GM12801 (cell line): ENCODE measurements around the gene GSPT1.

Source experiments
- TF ChIP-seq, protein P1 (sequence below): IDR thresholded peaks from one replicate; pipeline ENCODE4 v1.5.1; 2011; ENCODE audit warnings: control low read depth; ENCODE audit not compliant: insufficient read length; ENCODE audit errors: extremely low read depth

The GSPT1 gene

DNA sequence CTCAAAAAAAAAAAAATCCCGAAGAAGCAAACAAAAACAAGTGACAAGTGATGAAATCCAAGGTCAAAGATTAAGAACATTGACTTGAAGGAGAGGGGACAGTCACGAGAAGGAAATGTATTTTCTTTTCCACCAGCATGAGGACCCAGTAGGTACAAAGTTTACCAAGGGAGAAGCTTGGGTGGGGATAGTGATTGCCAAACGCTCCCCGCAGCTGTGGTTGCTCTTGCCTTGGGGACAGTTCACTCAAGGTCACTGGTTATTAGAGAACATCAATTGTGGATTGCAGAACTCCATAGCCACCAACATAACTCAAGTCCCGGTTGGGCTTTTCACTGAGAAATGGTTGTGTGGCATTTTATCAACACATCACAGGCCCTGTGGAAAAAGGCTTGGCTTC, 91.4 kb downstream of the GSPT1 start:
- TF ChIP-seq, protein P1, sequence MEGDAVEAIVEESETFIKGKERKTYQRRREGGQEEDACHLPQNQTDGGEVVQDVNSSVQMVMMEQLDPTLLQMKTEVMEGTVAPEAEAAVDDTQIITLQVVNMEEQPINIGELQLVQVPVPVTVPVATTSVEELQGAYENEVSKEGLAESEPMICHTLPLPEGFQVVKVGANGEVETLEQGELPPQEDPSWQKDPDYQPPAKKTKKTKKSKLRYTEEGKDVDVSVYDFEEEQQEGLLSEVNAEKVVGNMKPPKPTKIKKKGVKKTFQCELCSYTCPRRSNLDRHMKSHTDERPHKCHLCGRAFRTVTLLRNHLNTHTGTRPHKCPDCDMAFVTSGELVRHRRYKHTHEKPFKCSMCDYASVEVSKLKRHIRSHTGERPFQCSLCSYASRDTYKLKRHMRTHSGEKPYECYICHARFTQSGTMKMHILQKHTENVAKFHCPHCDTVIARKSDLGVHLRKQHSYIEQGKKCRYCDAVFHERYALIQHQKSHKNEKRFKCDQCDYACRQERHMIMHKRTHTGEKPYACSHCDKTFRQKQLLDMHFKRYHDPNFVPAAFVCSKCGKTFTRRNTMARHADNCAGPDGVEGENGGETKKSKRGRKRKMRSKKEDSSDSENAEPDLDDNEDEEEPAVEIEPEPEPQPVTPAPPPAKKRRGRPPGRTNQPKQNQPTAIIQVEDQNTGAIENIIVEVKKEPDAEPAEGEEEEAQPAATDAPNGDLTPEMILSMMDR = no peak

DNA sequence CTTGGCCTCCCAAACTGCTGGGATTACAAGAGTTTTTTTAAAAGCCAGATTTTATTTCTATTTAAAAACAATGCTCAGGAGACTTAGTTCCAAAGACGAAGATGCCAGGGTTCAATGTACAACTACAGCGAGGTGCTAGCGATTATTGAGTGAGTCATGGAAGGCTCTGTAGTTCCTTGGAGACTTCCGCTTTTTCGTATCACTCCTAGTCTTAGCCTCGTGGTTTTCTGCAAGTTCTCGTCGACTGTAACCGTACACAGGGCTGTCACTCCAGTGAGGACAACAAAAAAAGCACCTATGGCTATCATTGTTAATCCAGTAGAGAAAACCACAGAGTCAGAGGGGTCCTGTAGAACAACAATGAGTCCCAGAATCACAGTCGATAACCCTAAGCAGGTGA, 96.0 kb downstream of the GSPT1 start:
- TF ChIP-seq, protein P1 = no peak
